Panc1 (cell line): Measurements from ENCODE around the gene NKX2-1. TPM values are rescaled to one million over a fixed set of nuclear protein-coding genes. Genes with fewer than 3 reads are reported as not detected.

Source experiments
- ATAC-seq: fragments of 200-7000 bp; cut with Tn5 transposase; 2 replicates; pipeline ENCODE4 v1.9.1; 2020; ENCODE audit warnings: mild to moderate bottlenecking, moderate library complexity
- BruUV-seq: library from RNA; stranded (reverse); fragments of 400-500 nt; replicated peaks from 2 replicates; lab custom pipeline; 2021; lab: Mats Ljungman, UMichigan
- CTCF ChIA-PET: fragments of 300-600 bp; sonication (Branson Sonifier 250); formaldehyde crosslinking; loops from one replicate; lab custom pipeline; 2022; ENCODE audit warnings: antibody characterized with exemption; lab: Charles Lee
- POLR2A ChIA-PET: fragments of 300-600 bp; sonication (Branson Sonifier 250); formaldehyde crosslinking; loops from one replicate; lab custom pipeline; 2022; ENCODE audit warnings: antibody characterized with exemption; lab: Charles Lee
- DNase-seq: peaks from one replicate; pipeline ENCODE4 v3.0.0-alpha.2; 2010; ENCODE audit warnings: low read depth, low spot score
- H3K27ac ChIP-seq: 2 replicates; pipeline ENCODE4 v1.5.1; 2011; ENCODE audit warnings: mild to moderate bottlenecking, low read length, inconsistent platforms
- H3K27me3 ChIP-seq: fragments of 200-500 bp; sonication (Bioruptor generic); 2 replicates; pipeline ENCODE4 v1.6.0; 2014; ENCODE audit warnings: low read length, inconsistent platforms; ENCODE audit not compliant: control insufficient read depth, insufficient read depth
- H3K36me3 ChIP-seq: fragments of 200-500 bp; sonication (Bioruptor generic); 2 replicates; pipeline ENCODE4 v1.5.1; 2014; ENCODE audit warnings: inconsistent platforms, mild to moderate bottlenecking, low read length, moderate library complexity; ENCODE audit not compliant: control insufficient read depth, insufficient read depth
- H3K4me1 ChIP-seq: 2 replicates; pipeline ENCODE4 v1.5.1; 2011; ENCODE audit warnings: inconsistent platforms, mild to moderate bottlenecking, low read length, moderate library complexity; ENCODE audit not compliant: control insufficient read depth, insufficient read depth
- H3K4me3 ChIP-seq, 2 experiments: 2 replicates each; pipeline ENCODE4 v1.5.1; 2011 to 2012; ENCODE audit warnings: low read depth in 2 of 2, low read length in 2 of 2, mild to moderate bottlenecking in 2 of 2, inconsistent platforms in 1 of 2, moderate library complexity in 1 of 2
- H3K9me3 ChIP-seq: fragments of 200-500 bp; sonication (Bioruptor generic); 2 replicates; pipeline ENCODE4 v1.5.1; 2014; ENCODE audit warnings: low read depth, mild to moderate bottlenecking, inconsistent platforms, low read length, moderate library complexity; ENCODE audit not compliant: control insufficient read depth, insufficient read depth
- POLR2AphosphoS5 ChIP-seq: IDR thresholded peaks from 2 replicates; pipeline ENCODE4 v1.6.1; 2012; ENCODE audit warnings: mild to moderate bottlenecking, low read depth, low read length, moderate library complexity
- REST ChIP-seq, 2 experiments: IDR thresholded peaks; 2 replicates each; pipeline ENCODE4 v1.6.1; 2011 to 2012; ENCODE audit warnings: low read depth in 2 of 2, control low read depth in 1 of 2, low read length in 1 of 2, mild to moderate bottlenecking in 1 of 2, moderate library complexity in 1 of 2; ENCODE audit not compliant: insufficient read depth in 1 of 2
- SIN3A ChIP-seq: IDR thresholded peaks from 2 replicates; pipeline ENCODE4 v1.6.1; 2012; ENCODE audit warnings: low read depth, mild to moderate bottlenecking, low read length, moderate library complexity, borderline replicate concordance; ENCODE audit not compliant: insufficient read depth
- TCF7L2 ChIP-seq: IDR thresholded peaks from 2 replicates; pipeline ENCODE4 v1.6.1; 2011; ENCODE audit warnings: mild to moderate bottlenecking, low read depth, low read length, inconsistent platforms
- in situ Hi-C: cut with HindIII; loops from 2 replicates; pipeline ENCODE4 v1.10.0; 2016; ENCODE audit warnings: low sequenced_read_pairs, low pct_unique_long_range_greater_than_20kb
- intact Hi-C: fragments of 100-400 bp; cut with micrococcal nuclease; formaldehyde crosslinking; loops from one replicate; pipeline ENCODE4 v1.10.0; 2022; ENCODE audit not compliant: unreplicated experiment
- total RNA-seq: library from RNA; stranded (reverse); gene quantifications from one replicate; pipeline ENCODE4 v1.2.1, GENCODE V29; 2021; ENCODE audit not compliant: unreplicated experiment
- TF ChIP-seq, protein P1 (sequence below): fragments of 450-650 bp; IDR thresholded peaks from 2 replicates; pipeline ENCODE4 v1.5.1; 2017; ENCODE audit warnings: mild to moderate bottlenecking

NKX2-1 gene
- total RNA-seq, 1 experiment from 2014 or later, result 0.13 TPM

GRCh38 chr14:36512585-36513003, 7.4 kb downstream of the NKX2-1 start:
- intact Hi-C loops (no loop called here), in situ Hi-C loops (no loop called here)
- no peak for TF ChIP-seq SIN3A
- TF ChIP-seq REST (IDR thresholded peaks at IDR 0.05; ENCODE audit: insufficient read depth in 1 of 2, low read depth in 2 of 2, low read length in 1 of 2), result no peak
- TF ChIP-seq TCF7L2, result no peak
- TF ChIP-seq, protein P1, sequence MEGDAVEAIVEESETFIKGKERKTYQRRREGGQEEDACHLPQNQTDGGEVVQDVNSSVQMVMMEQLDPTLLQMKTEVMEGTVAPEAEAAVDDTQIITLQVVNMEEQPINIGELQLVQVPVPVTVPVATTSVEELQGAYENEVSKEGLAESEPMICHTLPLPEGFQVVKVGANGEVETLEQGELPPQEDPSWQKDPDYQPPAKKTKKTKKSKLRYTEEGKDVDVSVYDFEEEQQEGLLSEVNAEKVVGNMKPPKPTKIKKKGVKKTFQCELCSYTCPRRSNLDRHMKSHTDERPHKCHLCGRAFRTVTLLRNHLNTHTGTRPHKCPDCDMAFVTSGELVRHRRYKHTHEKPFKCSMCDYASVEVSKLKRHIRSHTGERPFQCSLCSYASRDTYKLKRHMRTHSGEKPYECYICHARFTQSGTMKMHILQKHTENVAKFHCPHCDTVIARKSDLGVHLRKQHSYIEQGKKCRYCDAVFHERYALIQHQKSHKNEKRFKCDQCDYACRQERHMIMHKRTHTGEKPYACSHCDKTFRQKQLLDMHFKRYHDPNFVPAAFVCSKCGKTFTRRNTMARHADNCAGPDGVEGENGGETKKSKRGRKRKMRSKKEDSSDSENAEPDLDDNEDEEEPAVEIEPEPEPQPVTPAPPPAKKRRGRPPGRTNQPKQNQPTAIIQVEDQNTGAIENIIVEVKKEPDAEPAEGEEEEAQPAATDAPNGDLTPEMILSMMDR, result no peak
- no peak for TF ChIP-seq POLR2AphosphoS5
- DNase-seq (no peak), ATAC-seq (no peak)
- no peaks in the 10 kb centered on the region for H3K9me3 ChIP-seq
- H3K27ac ChIP-seq, result no peak overlapping the region
- POLR2A ChIA-PET, result no interaction called here
- no peaks in the 10 kb centered on the region for H3K36me3 ChIP-seq
- no peaks in the 10 kb centered on the region for H3K4me1 ChIP-seq
- BruUV-seq, result no TSS peak
- peaks cover 4% of the 10 kb centered on the region for H3K27me3 ChIP-seq
- no peak overlapping the region for H3K4me3 ChIP-seq
- CTCF ChIA-PET, result no interaction called here

- H3K27me3 ChIP-seq, result peaks cover 4% of the 10 kb centered on the region
- H3K9me3 ChIP-seq, result no peaks in the 10 kb centered on the region
- in situ Hi-C loops, result no loop called here
- intact Hi-C loops, result no loop called here
- ChIA-PET POLR2A (no interaction called here), CTCF (no interaction called here)
- H3K4me3 ChIP-seq, result no peak overlapping the region
- ATAC-seq (no peak), DNase-seq (no peak)
- no peak overlapping the region for H3K27ac ChIP-seq
- H3K4me1 ChIP-seq, result no peaks in the 10 kb centered on the region
- BruUV-seq, result no TSS peak
- no peaks in the 10 kb centered on the region for H3K36me3 ChIP-seq
- TF ChIP-seq REST (IDR thresholded peaks at IDR 0.05; ENCODE audit: insufficient read depth in 1 of 2, low read depth in 2 of 2, low read length in 1 of 2), result no peak
- TF ChIP-seq SIN3A, result no peak
- TF ChIP-seq POLR2AphosphoS5, result no peak
- TF ChIP-seq, protein P1, result no peak
- no peak for TF ChIP-seq TCF7L2
These were observed 7.9 kb downstream of the NKX2-1 start for GRCh38 chr14:36511981-36512584.
